ENCODE results near the gene FRMD5. TPM values are rescaled to one million over a fixed set of nuclear protein-coding genes. Genes with fewer than 3 reads are reported as not detected.

FRMD5 gene
- polyA plus RNA-seq, 3 donors, result not detected

GRCh38 chr15:43930556-43930955 lies 264.5 kb downstream of the FRMD5 start:
- Histone ChIP-seq H3K9me3 (replicated peaks in 1 of 2; ENCODE audit: control insufficient read depth in 1 of 2, insufficient read depth in 1 of 2, low read length in 2 of 2) (no peaks in the 10 kb centered on the region), H3K4me1 (ENCODE audit: control insufficient read depth in 1 of 2, insufficient read depth in 2 of 2, low read length in 2 of 2) (no peaks in the 10 kb centered on the region), H3K36me3 (replicated peaks in 1 of 2; ENCODE audit: control insufficient read depth in 1 of 2, insufficient read depth in 2 of 2, low read length in 2 of 2) (no peaks in the 10 kb centered on the region), H3K4me3 (replicated peaks in 1 of 3; ENCODE audit: low read depth in 2 of 3, low read length in 3 of 3) (no peak overlapping the region), H3K79me2 (ENCODE audit: insufficient read depth, low read length) (no peaks in the 10 kb centered on the region), H2AFZ (ENCODE audit: insufficient read depth, low read depth, low read length, poor library complexity, severe bottlenecking) (no peak overlapping the region), H4K20me1 (ENCODE audit: insufficient read depth, low read length) (no peaks in the 10 kb centered on the region), H3K4me2 (replicated peaks; ENCODE audit: extremely low read depth, low read length, poor library complexity, severe bottlenecking) (no peak overlapping the region), H3K27ac (ENCODE audit: low read depth in 1 of 2, low read length in 2 of 2) (no peak overlapping the region), H3K9ac (ENCODE audit: insufficient read depth, low read length, poor library complexity, severe bottlenecking) (no peak overlapping the region), H3K27me3 (ENCODE audit: control insufficient read depth in 2 of 2, insufficient read depth in 2 of 2, low read length in 2 of 2) (peaks cover 0 to 4% of the 10 kb centered on the region in 2 donors)
- 94% methylated on average over 5 of the region's 5 CpGs for WGBS (ENCODE audit: insufficient coverage)
- no peak for DNase-seq
- Mint-ChIP-seq H3K4me1 (no peaks in the 10 kb centered on the region), H3K4me3 (no peak overlapping the region), H3K27me3 (ENCODE audit: low read depth in 3 of 3) (peaks cover 10 to 14% (median 11%) of the 10 kb centered on the region in 3 donors), H3K27ac (peak overlapping the region in 1 of 7 donors; percentile 10), H3K36me3 (no peaks in the 10 kb centered on the region), H3K9me3 (no peaks in the 10 kb centered on the region)
- intact Hi-C loops (cut with micrococcal nuclease), result no loop called here
- TF ChIP-seq, protein P1, sequence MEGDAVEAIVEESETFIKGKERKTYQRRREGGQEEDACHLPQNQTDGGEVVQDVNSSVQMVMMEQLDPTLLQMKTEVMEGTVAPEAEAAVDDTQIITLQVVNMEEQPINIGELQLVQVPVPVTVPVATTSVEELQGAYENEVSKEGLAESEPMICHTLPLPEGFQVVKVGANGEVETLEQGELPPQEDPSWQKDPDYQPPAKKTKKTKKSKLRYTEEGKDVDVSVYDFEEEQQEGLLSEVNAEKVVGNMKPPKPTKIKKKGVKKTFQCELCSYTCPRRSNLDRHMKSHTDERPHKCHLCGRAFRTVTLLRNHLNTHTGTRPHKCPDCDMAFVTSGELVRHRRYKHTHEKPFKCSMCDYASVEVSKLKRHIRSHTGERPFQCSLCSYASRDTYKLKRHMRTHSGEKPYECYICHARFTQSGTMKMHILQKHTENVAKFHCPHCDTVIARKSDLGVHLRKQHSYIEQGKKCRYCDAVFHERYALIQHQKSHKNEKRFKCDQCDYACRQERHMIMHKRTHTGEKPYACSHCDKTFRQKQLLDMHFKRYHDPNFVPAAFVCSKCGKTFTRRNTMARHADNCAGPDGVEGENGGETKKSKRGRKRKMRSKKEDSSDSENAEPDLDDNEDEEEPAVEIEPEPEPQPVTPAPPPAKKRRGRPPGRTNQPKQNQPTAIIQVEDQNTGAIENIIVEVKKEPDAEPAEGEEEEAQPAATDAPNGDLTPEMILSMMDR (IDR thresholded peaks at IDR 0.05), result no peak

GRCh38 chr15:43930079-43930478 lies 265.0 kb downstream of the FRMD5 start:
- Histone ChIP-seq H3K4me2 (replicated peaks; ENCODE audit: extremely low read depth, low read length, poor library complexity, severe bottlenecking) (no peak overlapping the region), H3K4me1 (ENCODE audit: control insufficient read depth in 1 of 2, insufficient read depth in 2 of 2, low read length in 2 of 2) (no peaks in the 10 kb centered on the region), H2AFZ (ENCODE audit: insufficient read depth, low read depth, low read length, poor library complexity, severe bottlenecking) (no peak overlapping the region), H3K9me3 (replicated peaks in 1 of 2; ENCODE audit: control insufficient read depth in 1 of 2, insufficient read depth in 1 of 2, low read length in 2 of 2) (no peaks in the 10 kb centered on the region), H3K79me2 (ENCODE audit: insufficient read depth, low read length) (no peaks in the 10 kb centered on the region), H3K27me3 (ENCODE audit: control insufficient read depth in 2 of 2, insufficient read depth in 2 of 2, low read length in 2 of 2) (peaks cover 0 to 4% of the 10 kb centered on the region in 2 donors), H4K20me1 (ENCODE audit: insufficient read depth, low read length) (no peaks in the 10 kb centered on the region), H3K4me3 (replicated peaks in 1 of 3; ENCODE audit: low read depth in 2 of 3, low read length in 3 of 3) (no peak overlapping the region), H3K9ac (ENCODE audit: insufficient read depth, low read length, poor library complexity, severe bottlenecking) (no peak overlapping the region), H3K27ac (ENCODE audit: low read depth in 1 of 2, low read length in 2 of 2) (no peak overlapping the region), H3K36me3 (replicated peaks in 1 of 2; ENCODE audit: control insufficient read depth in 1 of 2, insufficient read depth in 2 of 2, low read length in 2 of 2) (no peaks in the 10 kb centered on the region)
- TF ChIP-seq, protein P1 (IDR thresholded peaks at IDR 0.05), result no peak
- Mint-ChIP-seq H3K27me3 (ENCODE audit: low read depth in 3 of 3) (peaks cover 10 to 14% (median 11%) of the 10 kb centered on the region in 3 donors), H3K9me3 (no peaks in the 10 kb centered on the region), H3K27ac (peak overlapping the region in 1 of 7 donors; percentile 10), H3K36me3 (no peaks in the 10 kb centered on the region), H3K4me1 (no peaks in the 10 kb centered on the region), H3K4me3 (no peak overlapping the region)
- 82% methylated on average over 2 of the region's 2 CpGs for WGBS (ENCODE audit: insufficient coverage)
- intact Hi-C loops (cut with micrococcal nuclease), result no loop called here
- no peak for DNase-seq
